HepG2 (cell line): ENCODE data around the gene GPATCH3. TPM values are rescaled to one million over a fixed set of nuclear protein-coding genes. Genes with fewer than 3 reads are reported as not detected.

Experiments
- CBFB ChIP-seq: sonication (generic); formaldehyde crosslinking; IDR thresholded peaks from 2 replicates; pipeline ENCODE4 v1.4.0; 2020; ENCODE audit warnings: missing genetic modification reagents
- ELF3 ChIP-seq: IDR thresholded peaks from 2 replicates; pipeline ENCODE4 v1.6.1; 2016; ENCODE audit warnings: missing genetic modification reagents, missing compliant biosample characterization
- KAT8 ChIP-seq: IDR thresholded peaks from 2 replicates; pipeline ENCODE4 v1.6.1; 2016; ENCODE audit warnings: missing genetic modification reagents, missing compliant biosample characterization
- MAF1 ChIP-seq: sonication (generic); formaldehyde crosslinking; IDR thresholded peaks from 2 replicates; pipeline ENCODE4 v1.5.0; 2020; ENCODE audit warnings: missing genetic modification reagents, borderline replicate concordance
- SATB2 ChIP-seq: sonication (generic); formaldehyde crosslinking; IDR thresholded peaks from 2 replicates; pipeline ENCODE4 v1.5.0; 2020; ENCODE audit warnings: missing genetic modification reagents
- SNRNP70 ChIP-seq: fragments of 200-400 bp; formaldehyde crosslinking; IDR thresholded peaks from 2 replicates; pipeline ENCODE4 v1.6.1; 2017; ENCODE audit warnings: mild to moderate bottlenecking, low read depth, low read length, moderate library complexity
- TBX2 ChIP-seq: sonication (generic); formaldehyde crosslinking; IDR thresholded peaks from 2 replicates; pipeline ENCODE4 v1.5.0; 2020; ENCODE audit warnings: missing genetic modification reagents, mild to moderate bottlenecking, borderline replicate concordance
- ZBTB3 ChIP-seq: sonication (generic); formaldehyde crosslinking; IDR thresholded peaks from 2 replicates; pipeline ENCODE4 v1.4.0; 2020; ENCODE audit warnings: low read depth, mild to moderate bottlenecking, moderate library complexity, missing genetic modification reagents, borderline replicate concordance
- ZFYVE20 ChIP-seq: sonication (generic); formaldehyde crosslinking; IDR thresholded peaks from 2 replicates; pipeline ENCODE4 v1.8.0; 2023; ENCODE audit warnings: low read depth, mild to moderate bottlenecking, moderate library complexity, missing genetic modification reagents, borderline replicate concordance
- ZMYM4 ChIP-seq: sonication (generic); formaldehyde crosslinking; IDR thresholded peaks from 2 replicates; pipeline ENCODE4 v1.8.1; 2023; ENCODE audit warnings: mild to moderate bottlenecking, missing genetic modification reagents
- ZNF607 ChIP-seq: sonication (generic); formaldehyde crosslinking; IDR thresholded peaks from 2 replicates; pipeline ENCODE4 v1.5.1; 2020; ENCODE audit warnings: missing genetic modification reagents, mild to moderate bottlenecking, borderline replicate concordance
- ZNF678 ChIP-seq: sonication (generic); formaldehyde crosslinking; IDR thresholded peaks from 2 replicates; pipeline ENCODE4 v1.4.0; 2020; ENCODE audit warnings: mild to moderate bottlenecking, missing genetic modification reagents
- ZSCAN31 ChIP-seq: sonication (generic); formaldehyde crosslinking; IDR thresholded peaks from 2 replicates; pipeline ENCODE4 v1.5.0; 2020; ENCODE audit warnings: low read depth, mild to moderate bottlenecking, missing genetic modification reagents
- polyA plus RNA-seq, 8 experiments: library from polyadenylated mRNA; depleted of rRNA in 3 of 8; stranded (reverse) in 7 of 8; unstranded in 1 of 8; fragments of >200 nt; fragmentation: Illumina TruSeq in 4 of 8; extraction: Trizol in 4 of 8; gene quantifications; 2 replicates each; pipeline versions ENCODE4 v1.2.1 to v1.2.3, GENCODE V29; 2011 to 2016; ENCODE audit warnings: low read depth in 4 of 8, missing spikeins in 1 of 8, mixed read lengths in 1 of 8; ENCODE audit not compliant: insufficient read depth in 1 of 8
- total RNA-seq, 5 experiments: library from RNA; depleted of rRNA; stranded (reverse); fragments of >200 nt; fragmentation: Illumina TruSeq; extraction: Trizol; gene quantifications; 2 replicates each; pipeline ENCODE4 v1.2.3, GENCODE V29; 2016; ENCODE audit warnings: low read depth in 1 of 5
- TF ChIP-seq, protein P1 (sequence below): sonication (generic); formaldehyde crosslinking; IDR thresholded peaks from one replicate; pipeline ENCODE4 v1.5.1; 2020; ENCODE audit warnings: mild to moderate bottlenecking, missing genetic modification reagents; ENCODE audit errors: not compliant biosample characterization
- TF ChIP-seq, protein P2 (sequence below): sonication (generic); formaldehyde crosslinking; IDR thresholded peaks from 2 replicates; pipeline ENCODE4 v1.8.1; 2023; ENCODE audit warnings: mild to moderate bottlenecking, inconsistent platforms, moderate library complexity, missing genetic modification reagents, borderline replicate concordance

Gene GPATCH3
- total and polyA plus RNA-seq, 2 of the 13 experiments (the other 11 are each of a cell fraction or from before 2014, with no cell fraction given), result 8.3 to 11.0 TPM

DNA sequence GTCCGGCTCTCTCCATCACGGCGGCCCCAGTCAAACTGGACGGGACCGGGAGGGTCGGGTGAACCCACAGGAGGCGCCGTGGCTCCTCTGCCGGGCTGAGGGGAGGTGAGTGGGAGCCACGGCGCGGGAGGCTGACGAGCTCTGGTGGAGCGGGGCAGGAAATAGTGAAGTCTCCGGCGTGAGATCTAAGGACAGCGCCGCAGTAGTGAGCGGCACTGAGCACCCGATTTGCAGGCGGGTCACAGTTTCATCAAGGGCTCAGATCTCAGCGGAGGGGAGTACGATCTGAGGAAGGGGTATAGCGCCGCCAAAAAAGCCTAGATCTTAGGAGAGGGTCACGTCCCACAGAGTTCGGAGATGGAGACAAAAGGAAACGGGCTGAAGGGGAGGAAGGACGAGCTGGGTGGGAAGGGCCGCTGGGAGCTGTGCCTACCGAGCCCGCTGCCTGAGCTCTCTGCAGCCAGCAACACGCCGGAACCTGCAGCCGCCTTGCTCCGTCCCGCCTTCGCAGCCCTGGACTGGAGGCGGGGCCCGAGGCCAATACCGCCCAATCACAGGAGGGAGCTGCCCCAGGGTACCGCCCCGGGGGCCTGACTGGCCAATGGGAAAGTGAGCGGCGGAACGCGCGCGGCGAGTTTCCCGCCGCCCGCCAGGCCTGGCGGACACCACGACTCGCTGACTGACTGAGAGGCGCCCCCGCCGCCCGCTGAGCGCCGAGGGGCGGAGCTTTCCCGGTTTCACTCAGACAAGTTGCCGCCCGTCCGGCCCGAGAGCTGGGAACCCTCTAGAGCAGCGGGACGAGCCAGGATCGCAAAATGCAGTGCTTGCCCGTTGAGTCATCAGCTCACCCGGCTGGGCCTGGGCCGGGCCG is 35.4 kb downstream of the GPATCH3 start (continued):
- TF ChIP-seq, protein P1, sequence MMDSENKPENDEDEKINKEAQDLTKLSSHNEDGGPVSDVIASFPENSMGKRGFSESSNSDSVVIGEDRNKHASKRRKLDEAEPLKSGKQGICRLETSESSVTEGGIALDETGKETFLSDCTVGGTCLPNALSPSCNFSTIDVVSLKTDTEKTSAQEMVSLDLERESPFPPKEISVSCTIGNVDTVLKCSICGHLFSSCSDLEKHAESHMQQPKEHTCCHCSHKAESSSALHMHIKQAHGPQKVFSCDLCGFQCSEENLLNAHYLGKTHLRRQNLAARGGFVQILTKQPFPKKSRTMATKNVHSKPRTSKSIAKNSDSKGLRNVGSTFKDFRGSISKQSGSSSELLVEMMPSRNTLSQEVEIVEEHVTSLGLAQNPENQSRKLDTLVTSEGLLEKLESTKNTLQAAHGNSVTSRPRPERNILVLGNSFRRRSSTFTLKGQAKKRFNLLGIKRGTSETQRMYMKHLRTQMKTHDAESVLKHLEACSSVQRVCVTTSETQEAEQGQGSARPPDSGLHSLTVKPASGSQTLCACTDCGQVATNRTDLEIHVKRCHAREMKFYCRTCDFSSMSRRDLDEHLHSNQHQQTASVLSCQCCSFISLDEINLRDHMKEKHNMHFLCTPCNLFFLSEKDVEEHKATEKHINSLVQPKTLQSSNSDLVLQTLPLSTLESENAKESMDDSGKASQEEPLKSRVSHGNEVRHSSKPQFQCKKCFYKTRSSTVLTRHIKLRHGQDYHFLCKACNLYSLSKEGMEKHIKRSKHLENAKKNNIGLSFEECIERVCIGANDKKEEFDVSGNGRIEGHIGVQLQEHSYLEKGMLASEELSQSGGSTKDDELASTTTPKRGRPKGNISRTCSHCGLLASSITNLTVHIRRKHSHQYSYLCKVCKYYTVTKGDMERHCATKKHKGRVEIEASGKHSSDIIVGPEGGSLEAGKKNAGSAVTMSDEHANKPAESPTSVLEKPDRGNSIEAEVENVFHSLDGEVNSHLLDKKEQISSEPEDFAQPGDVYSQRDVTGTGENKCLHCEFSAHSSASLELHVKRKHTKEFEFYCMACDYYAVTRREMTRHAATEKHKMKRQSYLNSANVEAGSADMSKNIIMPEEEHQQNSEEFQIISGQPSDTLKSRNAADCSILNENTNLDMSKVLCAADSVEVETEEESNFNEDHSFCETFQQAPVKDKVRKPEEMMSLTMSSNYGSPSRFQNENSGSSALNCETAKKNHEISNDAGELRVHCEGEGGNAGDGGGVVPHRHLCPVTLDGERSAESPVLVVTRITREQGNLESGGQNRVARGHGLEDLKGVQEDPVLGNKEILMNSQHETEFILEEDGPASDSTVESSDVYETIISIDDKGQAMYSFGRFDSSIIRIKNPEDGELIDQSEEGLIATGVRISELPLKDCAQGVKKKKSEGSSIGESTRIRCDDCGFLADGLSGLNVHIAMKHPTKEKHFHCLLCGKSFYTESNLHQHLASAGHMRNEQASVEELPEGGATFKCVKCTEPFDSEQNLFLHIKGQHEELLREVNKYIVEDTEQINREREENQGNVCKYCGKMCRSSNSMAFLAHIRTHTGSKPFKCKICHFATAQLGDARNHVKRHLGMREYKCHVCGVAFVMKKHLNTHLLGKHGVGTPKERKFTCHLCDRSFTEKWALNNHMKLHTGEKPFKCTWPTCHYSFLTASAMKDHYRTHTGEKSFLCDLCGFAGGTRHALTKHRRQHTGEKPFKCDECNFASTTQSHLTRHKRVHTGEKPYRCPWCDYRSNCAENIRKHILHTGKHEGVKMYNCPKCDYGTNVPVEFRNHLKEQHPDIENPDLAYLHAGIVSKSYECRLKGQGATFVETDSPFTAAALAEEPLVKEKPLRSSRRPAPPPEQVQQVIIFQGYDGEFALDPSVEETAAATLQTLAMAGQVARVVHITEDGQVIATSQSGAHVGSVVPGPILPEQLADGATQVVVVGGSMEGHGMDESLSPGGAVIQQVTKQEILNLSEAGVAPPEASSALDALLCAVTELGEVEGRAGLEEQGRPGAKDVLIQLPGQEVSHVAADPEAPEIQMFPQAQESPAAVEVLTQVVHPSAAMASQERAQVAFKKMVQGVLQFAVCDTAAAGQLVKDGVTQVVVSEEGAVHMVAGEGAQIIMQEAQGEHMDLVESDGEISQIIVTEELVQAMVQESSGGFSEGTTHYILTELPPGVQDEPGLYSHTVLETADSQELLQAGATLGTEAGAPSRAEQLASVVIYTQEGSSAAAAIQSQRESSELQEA (CRISPR knock-in tag), result no peak
- TF ChIP-seq MAF1 (CRISPR knock-in tag), result peak; percentile 85; the same call in 1 of the 2 replicates
- TF ChIP-seq ZNF607, result peak; percentile 40; the same call in 1 of the 2 replicates
- peak; percentile 79 for TF ChIP-seq TBX2 (CRISPR knock-in tag)
- TF ChIP-seq ZNF678 (CRISPR knock-in tag), result 0 out of 2 replicates have a peak, but pooled peaks have one; percentile 41
- no peak for TF ChIP-seq ZBTB3 (CRISPR knock-in tag)
- peak; percentile 52 for TF ChIP-seq KAT8 (CRISPR knock-in tag)
- TF ChIP-seq ZFYVE20, result 0 out of 2 replicates have a peak, but pooled peaks have one; percentile 15
- peak; percentile 52 for TF ChIP-seq ZMYM4 (CRISPR knock-in tag)
- TF ChIP-seq, protein P2, sequence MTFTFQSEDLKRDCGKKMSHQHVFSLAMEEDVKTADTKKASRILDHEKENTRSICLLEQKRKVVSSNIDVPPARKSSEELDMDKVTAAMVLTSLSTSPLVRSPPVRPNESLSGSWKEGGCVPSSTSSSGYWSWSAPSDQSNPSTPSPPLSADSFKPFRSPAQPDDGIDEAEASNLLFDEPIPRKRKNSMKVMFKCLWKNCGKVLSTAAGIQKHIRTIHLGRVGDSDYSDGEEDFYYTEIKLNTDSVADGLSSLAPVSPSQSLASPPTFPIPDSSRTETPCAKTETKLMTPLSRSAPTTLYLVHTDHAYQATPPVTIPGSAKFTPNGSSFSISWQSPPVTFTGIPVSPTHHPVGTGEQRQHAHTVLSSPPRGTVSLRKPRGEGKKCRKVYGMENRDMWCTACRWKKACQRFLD (CRISPR knock-in tag), result no peak
- TF ChIP-seq SNRNP70, result no peak
- TF ChIP-seq ZSCAN31, result peak; percentile 90
- peak; percentile 52; the same call in 1 of the 2 replicates for TF ChIP-seq SATB2 (CRISPR knock-in tag)
- peak; percentile 62; the same call in 1 of the 2 replicates for TF ChIP-seq ELF3
- peak; percentile 45; the same call in 1 of the 2 replicates for TF ChIP-seq CBFB (CRISPR knock-in tag)
